SK-N-SH treated with all-trans-retinoic acid at 6 μM for 48 hours (cell line): ENCODE measurements around the gene MTA1.

Experiments
- ATAC-seq: fragments of 200-7000 bp; cut with Tn5 transposase; 3 replicates; pipeline ENCODE4 v1.9.1; 2020; ENCODE audit warnings: mild to moderate bottlenecking, moderate library complexity
- ARNTL ChIP-seq: fragments of 450-650 bp; formaldehyde crosslinking; IDR thresholded peaks from 2 replicates; pipeline ENCODE4 v1.5.0; 2020; ENCODE audit warnings: low read depth, mild to moderate bottlenecking, moderate library complexity, borderline replicate concordance
- BACH2 ChIP-seq: fragments of 250-450 bp; sonication (Bioruptor Pico); IDR thresholded peaks from 2 replicates; pipeline ENCODE4 v1.9.0; 2021; ENCODE audit warnings: mild to moderate bottlenecking, borderline replicate concordance
- CREB5 ChIP-seq: fragments of 250-450 bp; sonication (Bioruptor Pico); IDR thresholded peaks from 2 replicates; pipeline ENCODE4 v1.5.1; 2020; ENCODE audit warnings: low read depth, mild to moderate bottlenecking, moderate library complexity
- ESRRG ChIP-seq: fragments of 250-450 bp; sonication (Bioruptor Pico); IDR thresholded peaks from 2 replicates; pipeline ENCODE4 v1.6.1; 2021; ENCODE audit warnings: mild to moderate bottlenecking
- GLIS3 ChIP-seq: fragments of 250-450 bp; sonication (Bioruptor Pico); IDR thresholded peaks from 2 replicates; pipeline ENCODE4 v1.5.0; 2020; ENCODE audit warnings: mild to moderate bottlenecking, moderate library complexity
- ISL1 ChIP-seq: fragments of 250-450 bp; sonication (Bioruptor Pico); IDR thresholded peaks from 2 replicates; pipeline ENCODE4 v2.1.2; 2022; ENCODE audit warnings: mild to moderate bottlenecking, moderate library complexity
- OSR1 ChIP-seq: fragments of 250-450 bp; sonication (Bioruptor Pico); IDR thresholded peaks from 2 replicates; pipeline ENCODE4 v1.8.0; 2022; ENCODE audit warnings: moderate library complexity, mild to moderate bottlenecking, inconsistent platforms
- PATZ1 ChIP-seq: fragments of 250-450 bp; sonication (Bioruptor Pico); IDR thresholded peaks from 2 replicates; pipeline ENCODE4 v1.8.0; 2020; ENCODE audit warnings: mild to moderate bottlenecking, moderate library complexity, borderline replicate concordance
- POU6F1 ChIP-seq: fragments of 250-450 bp; sonication (Bioruptor Pico); IDR thresholded peaks from 2 replicates; pipeline ENCODE4 v1.8.0; 2021; ENCODE audit warnings: low read depth, mild to moderate bottlenecking, moderate library complexity, borderline replicate concordance
- PPARA ChIP-seq: fragments of 250-450 bp; sonication (Bioruptor Pico); IDR thresholded peaks from 2 replicates; pipeline ENCODE4 v1.5.0; 2020; ENCODE audit warnings: mild to moderate bottlenecking, borderline replicate concordance
- RARB ChIP-seq: fragments of 250-450 bp; sonication (Bioruptor Pico); IDR thresholded peaks from 2 replicates; pipeline ENCODE4 v1.8.0; 2021; ENCODE audit warnings: mild to moderate bottlenecking, moderate library complexity
- SNAI2 ChIP-seq: fragments of 250-450 bp; sonication (Bioruptor Pico); IDR thresholded peaks from 2 replicates; pipeline ENCODE4 v1.5.0; 2020; ENCODE audit warnings: mild to moderate bottlenecking, moderate library complexity
- TCF4 ChIP-seq: fragments of 250-450 bp; sonication (Bioruptor Pico); IDR thresholded peaks from 2 replicates; pipeline ENCODE4 v1.8.0; 2021; ENCODE audit warnings: mild to moderate bottlenecking, moderate library complexity, borderline replicate concordance
- TOX ChIP-seq: fragments of 250-450 bp; sonication (Bioruptor Pico); IDR thresholded peaks from 2 replicates; pipeline ENCODE4 v1.8.0; 2021; ENCODE audit warnings: mild to moderate bottlenecking, moderate library complexity, borderline replicate concordance
- TSHZ2 ChIP-seq: fragments of 250-450 bp; sonication (Bioruptor Pico); IDR thresholded peaks from 2 replicates; pipeline ENCODE4 v1.5.0; 2020; ENCODE audit warnings: mild to moderate bottlenecking, moderate library complexity
- ZFP3 ChIP-seq: fragments of 250-450 bp; sonication (Bioruptor Pico); IDR thresholded peaks from 2 replicates; pipeline ENCODE4 v1.5.0; 2020; ENCODE audit warnings: mild to moderate bottlenecking, moderate library complexity
- ZNF565 ChIP-seq: fragments of 450-650 bp; formaldehyde crosslinking; conservative IDR thresholded peaks from 2 replicates; pipeline ENCODE4 v1.5.0; 2020; ENCODE audit warnings: low read depth, mild to moderate bottlenecking, moderate library complexity
- ZNF8 ChIP-seq: fragments of 450-650 bp; formaldehyde crosslinking; IDR thresholded peaks from 2 replicates; pipeline ENCODE4 v1.5.0; 2020; ENCODE audit warnings: mild to moderate bottlenecking, moderate library complexity

MTA1 gene

GRCh38 chr14:105452963-105453362, 33.3 kb downstream of the MTA1 start (continued):
- TF ChIP-seq POU6F1 (CRISPR knock-in tag) = no peak
- no peak for TF ChIP-seq BACH2 (CRISPR knock-in tag)
- TF ChIP-seq ESRRG (CRISPR knock-in tag) = no peak
- TF ChIP-seq RARB (CRISPR knock-in tag) = no peak
- TF ChIP-seq OSR1 (CRISPR knock-in tag) = no peak
- no peak for TF ChIP-seq PATZ1 (CRISPR knock-in tag)
- TF ChIP-seq ARNTL (CRISPR knock-in tag) = no peak

GRCh38 chr14:105453847-105454246, 34.2 kb downstream of the MTA1 start:
- TF ChIP-seq ARNTL (CRISPR knock-in tag) = no peak
- TF ChIP-seq CREB5 = no peak
- no peak for TF ChIP-seq TCF4 (CRISPR knock-in tag)
- TF ChIP-seq TSHZ2 = no peak
- no peak for TF ChIP-seq GLIS3 (CRISPR knock-in tag)
- no peak for TF ChIP-seq RARB (CRISPR knock-in tag)
- no peak for TF ChIP-seq ZNF565 (CRISPR knock-in tag)
- TF ChIP-seq PPARA (CRISPR knock-in tag) = no peak
- TF ChIP-seq OSR1 (CRISPR knock-in tag) = no peak
- TF ChIP-seq PATZ1 (CRISPR knock-in tag) = no peak
- no peak for TF ChIP-seq ZNF8 (CRISPR knock-in tag)
- no peak for TF ChIP-seq TOX (CRISPR knock-in tag)
- TF ChIP-seq ZFP3 (CRISPR knock-in tag) = no peak
- TF ChIP-seq SNAI2 (CRISPR knock-in tag) = no peak
- no peak for ATAC-seq

- ATAC-seq = no peak
- TF ChIP-seq ISL1 (CRISPR knock-in tag) = no peak
- TF ChIP-seq ZFP3 (CRISPR knock-in tag) = no peak
- no peak for TF ChIP-seq CREB5
- TF ChIP-seq POU6F1 (CRISPR knock-in tag) = no peak
- TF ChIP-seq PATZ1 (CRISPR knock-in tag) = no peak
- TF ChIP-seq ESRRG (CRISPR knock-in tag) = no peak
- TF ChIP-seq TSHZ2 = no peak
Observed at GRCh38 chr14:105455086-105455640, 35.5 kb downstream of the MTA1 start.
